GM12892 (cell line): ENCODE results near the gene DDX42.

Experiments
- POLR2A ChIP-seq: IDR thresholded peaks from 2 replicates; pipeline ENCODE4 v1.6.1; 2011; ENCODE audit warnings: low read depth, low read length, control low read depth
- POLR2AphosphoS5 ChIP-seq: IDR thresholded peaks from 2 replicates; pipeline ENCODE4 v1.6.1; 2011; ENCODE audit warnings: low read depth, low read length, control low read depth
- TAF1 ChIP-seq: IDR thresholded peaks from 2 replicates; pipeline ENCODE4 v1.6.1; 2011; ENCODE audit warnings: low read depth, mild to moderate bottlenecking, control low read depth, low read length, borderline replicate concordance

DNA sequence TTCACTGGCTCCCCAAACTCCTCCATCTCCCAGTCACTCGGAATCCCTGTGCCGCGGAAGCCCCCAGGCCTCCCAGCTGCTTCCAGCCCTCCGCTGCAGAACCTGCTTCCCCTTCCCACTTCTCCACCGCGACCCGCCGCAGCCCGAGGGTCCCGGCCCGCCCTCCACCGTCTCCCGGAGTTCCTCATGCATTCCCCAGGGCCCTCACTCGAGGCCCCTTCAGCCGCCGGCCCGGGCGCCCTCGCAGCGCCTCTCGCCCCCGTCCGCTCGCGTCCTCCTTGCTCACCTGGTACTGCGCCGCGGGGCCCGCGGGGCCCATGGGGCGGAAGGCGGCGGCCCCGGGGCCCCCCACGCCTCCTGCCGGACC, 68.2 kb downstream of the DDX42 start:
- TF ChIP-seq POLR2AphosphoS5: no peak
- no peak for TF ChIP-seq POLR2A
- TF ChIP-seq TAF1: no peak
